Measurements from ENCODE around the gene MYL1.

MYL1 gene

DNA sequence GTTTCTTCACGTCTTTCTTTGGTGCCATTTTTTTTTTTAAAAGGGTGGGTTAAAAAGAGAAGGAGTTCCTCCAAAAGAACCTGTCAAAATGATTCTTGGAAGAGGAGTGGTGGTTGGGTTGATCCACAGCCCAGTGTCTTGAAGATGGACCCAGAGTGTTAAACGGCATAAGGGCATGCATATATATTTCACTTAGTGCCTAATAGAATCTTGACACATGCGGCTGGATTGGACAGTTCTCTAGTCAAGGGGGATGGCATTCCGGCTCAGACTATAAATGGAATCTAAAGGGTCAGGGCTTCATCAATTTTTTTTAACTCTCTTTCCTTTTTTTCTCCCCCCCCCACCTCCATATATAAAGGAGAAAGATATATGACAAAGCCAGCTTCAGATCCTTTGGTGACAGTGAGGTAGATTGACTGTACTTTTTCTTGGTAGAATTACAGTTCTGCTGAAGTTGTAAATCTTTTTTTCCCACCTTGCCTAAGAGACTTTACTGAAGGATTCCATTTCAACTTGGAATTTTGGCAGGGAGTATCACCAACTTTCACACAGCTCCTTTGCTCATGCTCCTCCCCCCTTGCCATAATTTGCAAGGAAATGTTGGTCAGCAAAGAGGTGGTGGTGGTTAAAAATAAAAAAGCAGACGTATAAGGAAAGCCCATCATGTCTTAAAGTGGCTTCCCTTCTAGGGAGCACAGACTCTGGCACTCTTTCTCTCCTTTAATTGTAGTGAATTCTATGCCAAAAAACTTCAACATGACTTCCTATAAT is at the start of gene MYL1:
TSS of gene MYL1 (minus strand) at position 160 of the 774 bp plus-strand sequence. CDS start at position 28, 132 bp downstream.
- DNase-seq (ENCODE audit: low read depth, low spot score): no peak

DNA sequence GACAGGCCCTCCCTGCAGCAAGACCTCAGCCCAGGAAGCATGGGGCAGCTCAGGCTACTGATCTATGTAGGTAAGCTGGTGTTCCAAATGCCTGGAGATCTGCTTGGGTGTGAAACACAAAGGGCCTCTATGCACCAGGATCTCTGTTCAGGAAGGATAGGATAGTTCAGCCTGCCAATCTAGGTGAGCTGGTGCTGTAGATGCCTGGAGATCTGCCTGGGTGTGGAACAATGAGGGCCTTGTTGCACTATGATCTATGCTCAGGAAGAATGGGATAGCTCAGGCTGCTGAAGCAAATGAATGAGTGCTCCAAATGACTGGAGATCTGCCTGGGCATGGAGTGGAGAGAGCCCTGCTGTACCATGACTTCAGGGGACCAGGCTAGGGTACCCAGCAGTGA is 48.9 kb upstream of the MYL1 start:
- no peak for DNase-seq (ENCODE audit: low read depth, low spot score)
- H3K27ac ChIP-seq: peak overlapping the region; percentile 35

More for the DNA sequence above, at the start of gene MYL1:
- H3K27ac ChIP-seq: no peak within 1 kb of the TSS

DNA sequence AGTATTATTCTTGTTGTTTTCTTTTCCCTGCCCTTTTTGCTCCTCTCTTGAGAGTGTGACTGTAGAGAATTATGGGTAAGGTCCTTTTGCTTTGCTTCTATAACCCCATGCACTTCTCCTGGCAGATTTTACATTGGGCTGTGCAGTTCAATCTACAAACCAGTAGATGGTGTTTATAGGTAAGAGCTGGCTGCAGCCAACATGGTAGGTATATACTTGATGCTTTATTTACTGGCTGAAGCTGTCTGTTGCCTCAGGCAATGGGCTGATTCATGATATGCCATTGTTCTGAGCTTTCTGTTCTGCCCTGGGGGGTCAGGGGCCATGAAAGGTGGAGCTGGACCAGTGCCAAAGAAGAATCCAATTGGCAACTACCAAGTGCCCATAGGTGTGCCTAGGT is 48.3 kb upstream of the MYL1 start:
- peak overlapping the region; percentile 35 for H3K27ac ChIP-seq
- DNase-seq (ENCODE audit: low read depth, low spot score): no peak

DNA sequence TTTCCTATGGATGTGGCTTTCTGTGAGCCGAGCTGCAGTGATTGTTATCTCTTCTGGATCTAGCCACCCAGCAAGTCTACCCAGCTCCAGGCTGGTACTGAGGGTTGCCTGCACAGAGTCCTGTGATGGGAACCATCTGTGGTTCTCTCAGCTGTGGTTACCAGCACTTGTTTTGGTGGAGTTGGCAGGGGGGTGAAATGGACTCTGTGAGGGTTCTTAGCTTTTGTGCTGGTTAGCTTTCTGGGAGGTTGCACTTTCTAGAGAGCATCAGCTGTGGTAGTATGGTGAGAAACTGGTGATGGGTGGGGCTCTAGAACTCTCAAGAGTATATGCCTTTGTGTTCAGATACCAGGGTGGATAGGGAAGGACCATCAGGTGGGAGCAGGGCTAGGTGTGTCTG is 45.4 kb upstream of the MYL1 start:
- DNase-seq (ENCODE audit: low read depth, low spot score): no peak
- H3K27ac ChIP-seq: no peak overlapping the region

DNA sequence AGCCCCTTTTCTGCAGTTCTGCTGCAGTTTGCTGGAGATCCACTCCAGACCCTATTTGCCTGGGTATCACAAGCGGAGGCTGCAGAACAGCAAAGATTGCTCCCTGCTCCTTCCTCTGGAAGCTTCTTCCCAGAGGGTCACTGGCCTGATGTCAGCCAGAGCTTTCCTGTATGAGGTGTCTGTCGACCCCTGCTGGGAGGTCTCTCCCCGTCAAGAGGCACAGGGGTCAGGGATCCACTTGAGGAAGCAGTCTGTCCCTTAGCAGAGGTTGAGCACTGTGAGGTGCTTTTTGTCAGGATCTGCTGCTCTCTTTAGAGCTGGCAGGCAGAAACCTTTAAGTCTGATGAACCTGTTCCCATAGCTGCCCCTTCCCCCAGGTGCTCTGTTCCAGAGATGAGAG is 42.0 kb upstream of the MYL1 start:
- no peak for DNase-seq (ENCODE audit: low read depth, low spot score)
- H3K27ac ChIP-seq: no peak overlapping the region

DNA sequence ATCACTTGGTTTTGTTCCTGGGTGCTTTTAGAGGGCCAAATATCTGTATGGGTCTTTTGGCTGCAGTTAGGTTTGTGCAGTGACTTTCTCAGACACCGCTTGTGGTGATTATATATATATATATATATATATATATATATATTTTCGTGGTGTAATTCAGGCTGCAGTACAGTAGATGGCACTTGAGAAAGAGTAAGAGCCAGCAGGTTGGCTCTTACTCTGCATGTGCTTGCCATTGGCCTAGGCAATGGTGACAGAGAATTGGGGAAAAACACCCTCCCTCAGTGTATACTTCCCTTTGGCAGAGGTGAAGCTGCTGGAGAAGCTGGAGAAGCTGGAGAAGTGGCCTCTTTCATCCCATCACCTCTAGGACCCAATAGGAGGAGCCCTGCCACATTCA is 22.2 kb upstream of the MYL1 start:
- DNase-seq (ENCODE audit: low read depth, low spot score): no peak
- no peak overlapping the region for H3K27ac ChIP-seq

DNA sequence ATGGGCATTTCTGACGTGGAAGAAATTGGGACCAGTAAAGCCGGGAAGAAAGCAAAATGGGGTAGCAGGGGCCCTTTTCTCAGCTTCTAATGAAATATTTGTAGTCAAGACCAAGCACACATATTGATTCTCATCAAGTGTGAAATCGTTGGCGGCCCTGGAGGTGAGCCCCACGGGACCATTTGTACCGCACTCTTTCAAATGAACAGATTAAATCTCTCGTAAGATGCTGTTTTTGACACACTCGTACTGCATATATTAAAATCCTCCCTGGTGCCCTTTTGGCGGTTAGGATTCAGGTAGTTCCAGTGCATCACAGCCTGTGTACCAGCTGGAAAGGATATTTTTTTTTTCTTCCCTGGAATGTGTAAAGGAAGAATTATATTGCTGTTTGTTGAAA is 9.9 kb upstream of the MYL1 start:
- H3K27ac ChIP-seq: no peak overlapping the region
- DNase-seq (ENCODE audit: low read depth, low spot score): no peak

DNA sequence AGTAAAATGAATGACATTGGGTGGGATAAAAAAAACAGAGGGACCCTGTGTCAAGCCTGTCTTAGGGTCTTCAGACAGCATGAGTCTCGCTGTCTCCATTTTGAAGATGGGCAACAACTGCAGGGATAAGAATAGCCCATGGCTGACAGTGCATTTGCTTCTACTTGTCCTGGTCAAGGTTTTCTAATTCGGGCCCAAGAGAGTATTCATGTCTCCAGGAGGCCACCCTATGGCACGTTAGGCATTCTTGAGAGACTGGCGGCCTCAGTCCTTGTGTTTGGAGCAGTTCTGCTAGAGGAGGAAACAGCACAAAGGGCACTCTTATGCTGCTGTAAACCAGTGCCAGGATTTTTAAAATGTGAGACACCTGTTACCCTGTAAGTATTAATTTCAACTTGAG is 9.5 kb upstream of the MYL1 start:
- no peak overlapping the region for H3K27ac ChIP-seq
- no peak for DNase-seq (ENCODE audit: low read depth, low spot score)

DNA sequence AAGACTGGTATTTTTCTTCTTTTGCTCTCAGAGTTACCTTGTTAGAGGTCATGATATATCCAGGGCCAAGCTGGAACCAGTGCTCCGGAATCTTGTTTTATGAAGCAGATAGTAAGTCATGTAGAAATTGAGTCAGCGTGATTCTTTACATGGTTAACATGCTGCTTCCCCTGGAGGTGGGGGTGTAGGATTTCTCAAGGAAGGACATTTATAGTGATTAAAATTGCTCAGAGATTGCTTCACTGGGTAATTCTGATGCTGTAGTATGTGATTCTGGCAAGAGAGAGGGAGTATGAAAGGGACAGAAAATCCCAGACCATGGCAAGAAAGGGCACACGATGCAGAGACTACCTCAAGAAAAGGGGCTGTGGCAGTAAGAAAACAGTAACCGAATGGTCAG is 8.0 kb upstream of the MYL1 start:
- DNase-seq (ENCODE audit: low read depth, low spot score): no peak
- H3K27ac ChIP-seq: no peak overlapping the region

DNA sequence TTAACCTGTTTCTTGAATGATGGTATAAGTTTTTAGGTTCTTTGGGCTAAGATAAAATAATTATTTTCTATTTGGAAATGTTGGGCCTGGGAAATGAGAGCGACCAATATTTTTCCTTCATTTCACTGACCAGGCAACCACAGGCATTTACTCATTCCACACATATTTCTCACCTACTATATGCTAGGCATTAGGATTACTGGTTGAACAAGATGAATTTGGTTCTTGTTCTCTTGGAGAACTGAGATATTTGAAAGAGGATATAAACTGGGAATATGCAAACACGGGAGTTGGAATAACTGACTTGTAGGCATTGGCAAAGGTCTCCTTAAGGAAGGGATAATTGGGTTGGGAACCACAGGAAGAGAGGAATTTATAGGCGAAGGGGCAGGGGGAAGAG is 3.9 kb upstream of the MYL1 start:
- no peak overlapping the region for H3K27ac ChIP-seq
- no peak for DNase-seq (ENCODE audit: low read depth, low spot score)

DNA sequence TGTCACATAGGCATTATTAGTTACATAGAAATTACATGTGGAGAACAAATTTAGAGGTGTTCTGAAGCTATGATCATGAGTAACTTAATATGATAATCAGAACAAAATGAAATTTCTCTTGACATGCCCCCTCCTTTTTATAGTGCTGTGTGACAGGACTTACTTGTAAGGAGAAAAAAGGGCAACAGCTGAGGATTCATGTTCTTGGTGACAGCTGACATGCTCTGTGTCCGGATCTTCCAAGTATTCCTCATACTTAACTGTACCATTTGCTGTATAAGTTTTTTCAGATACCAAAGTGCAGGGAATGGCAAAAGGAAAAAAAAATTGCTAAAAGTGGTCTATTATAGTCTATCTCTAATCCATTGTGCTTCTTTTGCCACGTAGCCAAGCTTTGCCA is 3.5 kb upstream of the MYL1 start:
- no peak for DNase-seq (ENCODE audit: low read depth, low spot score)

DNA sequence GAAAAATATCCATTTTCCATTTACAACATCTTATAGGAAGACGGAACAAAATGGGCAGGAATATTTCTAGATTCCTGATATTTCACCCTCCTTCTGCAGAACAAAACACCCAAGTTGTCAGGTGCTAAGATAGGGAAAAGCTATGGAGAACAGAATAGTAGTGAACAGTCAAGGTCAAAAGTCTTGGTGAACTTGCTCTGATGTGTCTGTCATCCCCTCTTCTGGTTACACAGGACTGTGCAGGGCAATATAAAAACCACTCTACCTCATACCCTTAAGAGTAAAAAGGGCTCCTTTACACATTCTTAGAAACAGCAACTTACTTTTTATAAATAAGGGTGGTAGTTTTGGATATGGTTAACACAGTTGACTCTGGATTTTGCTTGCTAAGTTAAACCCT is 4.4 kb downstream of the MYL1 start:
- DNase-seq (ENCODE audit: low read depth, low spot score): no peak

More for the DNA sequence above, 3.5 kb upstream of the MYL1 start:
- no peak overlapping the region for H3K27ac ChIP-seq

DNA sequence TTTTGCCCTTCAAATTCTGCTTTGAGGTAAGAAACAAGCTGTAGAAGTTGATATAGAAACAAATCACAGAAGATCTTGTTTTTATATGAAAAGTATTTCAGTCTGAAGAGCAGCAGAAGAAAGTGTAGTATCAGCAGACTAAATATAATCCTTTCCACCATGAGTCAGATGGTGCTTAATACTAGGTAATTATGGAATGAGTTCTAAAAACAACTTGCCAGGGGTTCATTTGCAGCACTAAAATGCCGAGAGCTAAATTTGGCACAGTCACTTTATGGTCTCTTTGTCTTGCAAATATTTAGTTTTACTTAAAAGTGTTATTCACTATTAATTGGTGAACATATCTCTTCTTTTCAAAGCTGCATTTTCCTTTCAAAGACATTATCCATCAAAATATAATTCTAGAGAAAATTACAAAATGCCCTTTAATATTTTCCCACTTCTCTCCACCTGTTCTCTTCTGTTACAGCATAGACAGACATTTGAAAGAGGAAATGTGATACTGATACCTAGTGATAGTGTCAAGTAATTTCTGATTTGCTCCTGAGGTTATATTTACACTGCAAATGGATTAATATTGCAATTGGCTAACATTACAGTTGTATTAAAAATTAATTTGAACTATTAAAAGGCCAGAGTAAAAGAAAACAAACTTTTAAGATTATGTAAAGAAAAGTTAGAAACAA is 5.3 kb downstream of the MYL1 start:
- no peak for DNase-seq (ENCODE audit: low read depth, low spot score)

More for the DNA sequence above, 4.4 kb downstream of the MYL1 start:
- no peak overlapping the region for H3K27ac ChIP-seq

DNA sequence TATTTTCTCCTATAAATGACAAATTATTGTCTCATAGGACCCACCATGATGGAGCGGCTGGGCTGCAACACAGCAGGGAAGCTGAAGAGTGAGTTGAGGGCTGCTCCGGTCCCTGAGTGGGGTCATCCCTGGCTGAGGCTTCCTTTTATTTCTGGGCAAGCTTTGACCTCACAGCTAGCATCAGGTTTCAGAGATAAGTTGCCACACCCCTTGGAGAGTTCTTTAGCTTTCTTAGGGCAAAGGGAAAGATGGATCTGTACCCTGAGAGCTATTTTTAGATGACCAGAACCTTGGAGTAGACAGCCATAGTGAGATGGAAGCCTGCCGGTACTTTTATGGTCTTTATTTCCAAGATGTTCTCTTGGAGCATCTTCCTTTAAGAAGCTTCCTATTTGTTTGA is 11.5 kb downstream of the MYL1 start:
- no peak for DNase-seq (ENCODE audit: low read depth, low spot score)
- H3K27ac ChIP-seq: no peak overlapping the region

More for the DNA sequence above, 5.3 kb downstream of the MYL1 start:
- no peak overlapping the region for H3K27ac ChIP-seq

DNA sequence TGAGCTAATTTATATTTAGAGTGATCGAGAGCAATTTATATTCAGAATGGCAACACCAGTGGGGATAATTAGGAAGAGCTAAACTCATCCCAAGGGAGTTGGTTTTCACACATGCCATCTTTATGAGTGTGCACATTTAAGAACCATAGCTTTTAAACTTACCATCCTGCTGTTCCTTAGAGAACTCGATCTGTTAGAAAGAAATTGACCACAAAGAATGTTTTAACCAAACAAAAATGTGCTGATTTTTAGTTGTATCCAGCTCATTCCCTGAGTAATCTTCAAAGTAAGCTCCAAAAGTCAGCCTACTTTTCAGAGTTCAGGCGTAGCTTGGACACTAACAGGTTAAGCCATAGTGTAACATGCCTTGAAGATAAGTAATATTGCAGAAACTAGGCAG is 12.6 kb downstream of the MYL1 start:
- no peak overlapping the region for H3K27ac ChIP-seq
- DNase-seq (ENCODE audit: low read depth, low spot score): no peak

DNA sequence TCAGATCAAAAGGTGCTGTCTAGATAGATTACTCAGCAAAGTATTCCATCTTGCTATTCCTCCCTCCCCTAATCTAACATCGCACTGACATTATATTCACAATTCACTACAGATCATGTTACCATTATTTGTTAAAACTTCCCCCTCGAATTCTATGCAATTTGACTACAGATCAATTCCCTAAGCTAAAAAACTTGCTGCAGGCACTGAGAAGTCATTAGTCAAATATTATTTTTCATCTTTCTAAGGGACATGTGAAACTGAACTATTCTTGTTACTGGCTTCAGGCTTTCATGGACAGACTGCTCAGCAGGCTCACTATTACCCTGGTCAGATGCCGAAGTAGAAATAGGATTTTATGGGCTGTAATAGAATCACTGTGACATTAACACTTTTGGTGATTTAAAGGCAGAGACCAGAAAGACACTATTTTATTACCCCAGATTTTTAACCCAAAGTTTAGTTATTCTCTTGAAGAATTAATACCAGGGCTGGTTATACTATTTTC is 15.1 kb downstream of the MYL1 start:
- no peak for DNase-seq (ENCODE audit: low read depth, low spot score)
- H3K27ac ChIP-seq: no peak overlapping the region

DNA sequence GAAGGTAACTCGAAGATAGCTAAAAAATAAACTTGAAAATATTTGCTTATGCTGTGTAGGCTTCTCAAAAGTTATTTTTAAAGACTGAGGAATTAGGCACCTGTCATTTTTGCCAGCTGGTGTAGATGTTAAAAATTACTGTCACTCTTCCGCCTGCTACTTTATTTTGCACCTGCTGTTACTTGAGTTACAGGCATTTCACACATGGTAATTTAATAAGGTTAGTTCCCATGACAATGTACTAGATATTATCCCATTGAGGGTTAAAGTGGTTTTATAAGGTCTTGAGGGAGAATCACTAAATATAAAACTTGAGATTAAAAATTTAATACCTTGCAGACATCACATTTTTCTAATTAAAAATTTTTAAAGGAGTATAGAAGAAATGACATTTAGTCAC is 26.6 kb downstream of the MYL1 start:
- H3K27ac ChIP-seq: no peak overlapping the region
- DNase-seq (ENCODE audit: low read depth, low spot score): no peak

DNA sequence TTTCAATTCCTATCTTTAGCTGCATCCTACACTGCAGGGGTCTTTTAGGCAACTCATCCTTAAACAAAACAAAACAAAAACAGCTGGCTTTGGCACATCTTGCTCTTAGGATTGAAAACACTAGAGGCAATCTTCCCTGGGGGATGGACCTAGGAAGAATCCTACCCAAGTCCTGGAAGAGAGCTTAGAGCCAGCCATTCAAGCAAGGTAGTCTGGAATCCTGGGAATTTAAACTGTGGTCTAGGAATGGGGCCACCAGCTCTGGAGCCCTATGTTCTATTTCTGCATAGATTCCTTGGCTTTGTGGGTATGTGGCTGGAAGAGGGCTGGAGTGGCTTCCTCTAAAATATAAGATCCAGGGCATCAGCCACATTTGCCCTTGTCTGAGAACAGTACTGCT is 27.7 kb downstream of the MYL1 start:
- H3K27ac ChIP-seq: no peak overlapping the region
- DNase-seq (ENCODE audit: low read depth, low spot score): no peak

DNA sequence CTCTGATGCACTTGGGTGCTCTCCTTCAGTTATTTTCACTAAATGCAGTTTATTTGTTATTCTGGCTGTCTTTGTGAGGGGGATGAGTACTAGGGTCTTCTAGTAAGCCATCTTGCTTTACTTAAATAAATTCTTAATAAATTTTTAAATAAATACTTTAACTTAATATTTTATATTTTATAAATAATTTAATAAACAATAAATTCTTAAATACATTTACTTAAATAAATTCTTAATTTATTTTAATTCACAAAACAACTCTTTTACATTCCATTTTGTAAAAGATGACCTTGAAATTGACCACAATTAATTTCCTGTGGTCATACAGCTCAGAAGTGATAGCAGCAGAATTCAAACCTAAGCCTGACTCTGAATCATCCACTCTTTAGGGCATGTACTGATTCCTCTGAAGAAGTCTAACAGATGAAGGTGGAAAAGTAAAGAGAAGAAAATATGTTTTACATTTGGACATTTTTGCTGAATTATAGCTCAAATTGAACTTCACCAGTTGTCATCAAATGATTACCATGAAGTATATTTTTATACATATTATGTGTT is 28.8 kb downstream of the MYL1 start:
- H3K27ac ChIP-seq: no peak overlapping the region

DNA sequence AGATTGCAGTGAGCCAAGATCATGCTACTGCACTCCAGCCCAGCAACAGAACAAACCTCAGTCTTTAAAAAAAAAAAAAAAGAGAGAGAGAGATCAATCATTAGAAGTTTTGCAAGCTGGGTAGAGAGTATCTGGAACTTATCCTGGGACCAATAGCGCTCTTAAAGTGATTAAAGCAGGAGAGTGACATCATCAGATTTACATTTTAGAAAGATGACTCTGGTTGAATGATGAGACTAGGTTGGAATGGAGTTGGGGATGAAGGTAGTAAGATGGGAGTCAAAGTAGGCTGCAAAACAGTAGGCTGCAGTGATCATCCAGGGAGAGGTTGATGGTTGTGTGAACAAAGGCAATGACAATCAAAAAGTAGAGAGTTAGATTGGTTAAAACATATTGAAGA is 37.8 kb downstream of the MYL1 start:
- no peak overlapping the region for H3K27ac ChIP-seq
- no peak for DNase-seq (ENCODE audit: low read depth, low spot score)

More for the DNA sequence above, 28.8 kb downstream of the MYL1 start:
- no peak for DNase-seq (ENCODE audit: low read depth, low spot score)

DNA sequence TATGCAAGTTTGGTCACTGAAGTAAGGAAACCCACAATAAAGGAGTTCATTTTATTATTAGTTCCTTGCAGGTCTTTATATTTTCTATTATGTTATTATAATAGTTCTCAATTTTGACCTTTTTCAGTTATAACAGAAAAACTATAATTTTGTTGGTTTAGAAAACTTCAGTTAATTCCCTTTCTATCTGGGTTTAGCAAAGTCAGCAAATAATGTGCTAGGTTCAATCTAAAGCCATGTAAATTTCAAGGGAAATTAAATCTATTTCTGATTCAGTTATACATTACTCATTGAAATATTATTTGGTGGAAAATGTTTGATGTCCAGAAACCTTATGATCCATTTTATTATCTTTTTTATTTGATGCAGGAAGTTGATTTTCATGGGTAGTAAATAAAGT is 43.7 kb downstream of the MYL1 start:
- H3K27ac ChIP-seq: no peak overlapping the region
- no peak for DNase-seq (ENCODE audit: low read depth, low spot score)

Data from epithelial cell of prostate (primary cell).